GM12878 (cell line): Measurements from ENCODE around the gene STON2. TPM values are rescaled to one million over a fixed set of nuclear protein-coding genes. Genes with fewer than 3 reads are reported as not detected.

Experiments
- ATAC-seq: fragments of 200-7000 bp; cut with Tn5 transposase; 3 replicates; pipeline ENCODE4 v1.9.1; 2020; ENCODE audit warnings: mild to moderate bottlenecking, moderate library complexity
- BruUV-seq: library from RNA; stranded (reverse); fragments of 400-500 nt; replicated peaks from 2 replicates; lab custom pipeline; 2021; lab: Mats Ljungman, UMichigan
- CTCF ChIA-PET: fragments of 300-600 bp; sonication (Branson Sonifier 250); formaldehyde crosslinking; extraction: SDS; loops from one replicate; lab custom pipeline; 2021; ENCODE audit warnings: inconsistent platforms; lab: Yijun Ruan, JAX
- POLR2A ChIA-PET: fragments of 350-600 bp; formaldehyde crosslinking; extraction: SDS; loops from one replicate; lab custom pipeline; 2021; ENCODE audit warnings: inconsistent platforms; lab: Charles Lee
- RAD21 ChIA-PET: fragments of 300-600 bp; sonication (Branson Sonifier 250); formaldehyde crosslinking; loops from one replicate; lab custom pipeline; 2023; ENCODE audit warnings: antibody characterized with exemption; ENCODE audit not compliant: unreplicated experiment; lab: Charles Lee
- SMC1A ChIA-PET: fragments of 300-600 bp; sonication (Branson Sonifier 250); formaldehyde crosslinking; loops from one replicate; lab custom pipeline; 2023; ENCODE audit not compliant: unreplicated experiment, uncharacterized antibody; lab: Charles Lee
- DNase-seq: peaks from one replicate; pipeline ENCODE4 v3.0.0-alpha.2; 2011; ENCODE audit warnings: low read depth, low spot score
- FAIRE-seq: peaks from 3 replicates; lab custom pipeline; 2011; peaks lifted over from hg19 to GRCh38; lab: Jason Lieb, UNC
- H2AFZ ChIP-seq: 2 replicates; pipeline ENCODE4 v1.6.0; 2011; ENCODE audit warnings: low read depth, low read length, control low read depth; ENCODE audit not compliant: control insufficient read depth
- H3K27ac ChIP-seq: 2 replicates; pipeline ENCODE4 v1.5.1; 2011; ENCODE audit warnings: control low read depth; ENCODE audit not compliant: control insufficient read depth, insufficient read depth
- H3K27me3 ChIP-seq, 2 experiments: replicated peaks in 1 of 2; 2 replicates each; pipeline versions ENCODE4 v1.6.0 to v1.6.1; 2011; ENCODE audit warnings: low read length in 1 of 2; ENCODE audit not compliant: control insufficient read depth in 2 of 2, insufficient read depth in 2 of 2
- H3K36me3 ChIP-seq, 2 experiments: 2 replicates each; pipeline ENCODE4 v1.5.1; 2011; ENCODE audit warnings: low read length in 1 of 2; ENCODE audit not compliant: control insufficient read depth in 2 of 2, insufficient read depth in 2 of 2
- H3K4me1 ChIP-seq: 2 replicates; pipeline ENCODE4 v1.6.1; 2011; ENCODE audit warnings: mild to moderate bottlenecking, low read length, moderate library complexity, mixed read lengths; ENCODE audit not compliant: control insufficient read depth, insufficient read depth
- H3K4me2 ChIP-seq: 2 replicates; pipeline ENCODE4 v1.6.0; 2011; ENCODE audit warnings: control low read depth; ENCODE audit not compliant: control insufficient read depth, insufficient read depth
- H3K4me3 ChIP-seq: fragments of 200-600 bp; sonication (generic); 2 replicates; pipeline ENCODE4 v1.5.1; 2016
- H3K79me2 ChIP-seq: 2 replicates; pipeline ENCODE4 v1.6.0; 2011; ENCODE audit warnings: low read length; ENCODE audit not compliant: control insufficient read depth, insufficient read depth
- H3K9ac ChIP-seq: 2 replicates; pipeline ENCODE4 v1.8.0; 2011; ENCODE audit warnings: low read length, control low read depth, mixed read lengths; ENCODE audit not compliant: control insufficient read depth, insufficient read depth
- H3K9me3 ChIP-seq: replicated peaks from 3 replicates; pipeline ENCODE4 v1.5.1; 2011; ENCODE audit warnings: mild to moderate bottlenecking, low read length; ENCODE audit not compliant: control insufficient read depth, insufficient read depth
- H4K20me1 ChIP-seq: 2 replicates; pipeline ENCODE4 v1.6.0; 2011; ENCODE audit not compliant: control insufficient read depth, insufficient read depth
- BACH1 ChIP-seq: fragments of 450-650 bp; IDR thresholded peaks from 2 replicates; pipeline ENCODE4 v1.6.1; 2017; ENCODE audit warnings: mild to moderate bottlenecking, borderline replicate concordance
- EGR1 ChIP-seq, 2 experiments: IDR thresholded peaks; 1 replicate in 1 of 2; 2 replicates in 1 of 2; pipeline ENCODE4 v1.6.1; 2011 to 2012; ENCODE audit warnings: low read depth in 2 of 2, low read length in 2 of 2, borderline replicate concordance in 1 of 2, mild to moderate bottlenecking in 1 of 2, moderate library complexity in 1 of 2
- ETV6 ChIP-seq, 2 experiments: fragments of 450-650 bp in 1 of 2; IDR thresholded peaks in 1 of 2; conservative IDR thresholded peaks in 1 of 2; 2 replicates each; pipeline ENCODE4 v1.6.1; 2014; ENCODE audit warnings: antibody characterized with exemption in 1 of 2, borderline replicate concordance in 1 of 2, low read depth in 1 of 2, mild to moderate bottlenecking in 1 of 2, moderate library complexity in 1 of 2
- HSF1 ChIP-seq: fragments of 150-350 bp; IDR thresholded peaks from 2 replicates; pipeline ENCODE4 v1.6.1; 2014; ENCODE audit warnings: mild to moderate bottlenecking, low read depth, low read length
- IKZF2 ChIP-seq, 2 experiments: fragments of 450-650 bp; IDR thresholded peaks; 2 replicates each; pipeline ENCODE4 v1.6.1; 2017; ENCODE audit warnings: mild to moderate bottlenecking in 2 of 2, moderate library complexity in 2 of 2
- MEF2A ChIP-seq: IDR thresholded peaks from 2 replicates; pipeline ENCODE4 v1.6.1; 2011; ENCODE audit warnings: low read depth, mild to moderate bottlenecking, low read length, moderate library complexity; ENCODE audit not compliant: insufficient read depth
- NR2C2 ChIP-seq: IDR thresholded peaks from 2 replicates; pipeline ENCODE4 v1.6.1; 2011; ENCODE audit warnings: borderline replicate concordance, low read depth; ENCODE audit not compliant: control insufficient read depth, insufficient read length
- PRDM15 ChIP-seq: fragments of 450-650 bp; formaldehyde crosslinking; IDR thresholded peaks from 2 replicates; pipeline ENCODE4 v1.4.0; 2020; ENCODE audit warnings: mild to moderate bottlenecking, moderate library complexity
- WGBS: methylation state at CpG from one replicate; pipeline ENCODE4 v1.1.6; 2016; ENCODE audit warnings: low lambda C conversion rate; ENCODE audit not compliant: insufficient replicate concordance, insufficient coverage; ENCODE audit errors: missing lambda C conversion rate; 5-methylcytosine and 5-hydroxymethylcytosine counted together
- in situ Hi-C: fragments of 300-500 bp; cut with MboI; formaldehyde crosslinking; loops from 9 replicates; pipeline ENCODE4 v1.14.3; 2018; ENCODE audit warnings: mixed read lengths
- intact Hi-C: fragments of 100-400 bp; cut with micrococcal nuclease; formaldehyde crosslinking; loops from one replicate; pipeline ENCODE4 v1.14.2; 2022; ENCODE audit not compliant: unreplicated experiment
- polyA plus RNA-seq, 11 experiments: library from polyadenylated mRNA; depleted of rRNA in 4 of 11; unstranded in 6 of 11; stranded (reverse) in 5 of 11; fragments of >200 nt; fragmentation: Nextera tagmentation in 4 of 11; fragmentation: Illumina TruSeq in 1 of 11; extraction: Ambion mirVana in 4 of 11; extraction: Trizol in 1 of 11; gene quantifications; 1 replicate in 1 of 11; 2 replicates in 10 of 11; pipeline versions ENCODE4 v1.2.1 to v1.2.3, GENCODE V29; 2011 to 2016; ENCODE audit warnings: inconsistent platforms in 2 of 11, missing spikeins in 2 of 11, low read depth in 1 of 11
- total RNA-seq, 4 experiments: library from RNA; depleted of rRNA in 3 of 4; stranded (reverse); fragments of >200 nt in 3 of 4; fragmentation: Illumina TruSeq in 1 of 4; extraction: Trizol in 1 of 4; gene quantifications; 2 replicates each; pipeline versions ENCODE4 v1.2.1 to v1.2.3, GENCODE V29; 2013 to 2021

The STON2 gene
- total and polyA plus RNA-seq, 10 of the 15 experiments (the other 5 are each of a cell fraction or from before 2014, with no cell fraction given) = 0.03 to 0.13 (median 0.03) TPM; not detected in 7

GRCh38 chr14:81427348-81428058, 27.4 kb upstream of the STON2 start:
- TF ChIP-seq NR2C2 = no peak
- TF ChIP-seq HSF1 = no peak
- no peak for TF ChIP-seq IKZF2 (IDR thresholded peaks at IDR 0.05)
- TF ChIP-seq EGR1 (IDR thresholded peaks at IDR 0.05; ENCODE audit: borderline replicate concordance in 1 of 2, low read depth in 2 of 2, low read length in 2 of 2) = no peak
- no peak for TF ChIP-seq MEF2A
- no peak for TF ChIP-seq PRDM15
- no peak for TF ChIP-seq ETV6 (conservative IDR thresholded peaks at IDR 0.05 in 1 of 2, IDR thresholded peaks at IDR 0.05 in 1 of 2; ENCODE audit: borderline replicate concordance in 1 of 2, low read depth in 1 of 2)
- TF ChIP-seq BACH1 = no peak
- ChIA-PET POLR2A (no interaction called here), RAD21 (no interaction called here), CTCF (interaction anchor here (0.6 kb wide), 1 partner anchor 1978 kb away, joined by 3 read pairs; no protein-coding TSS in a partner anchor), SMC1A (interaction anchor here (1.5 kb wide), 1 partner anchor 26 kb away, joined by 4 read pairs; no protein-coding TSS in a partner anchor)
- in situ Hi-C loops (no loop called here), intact Hi-C loops (no loop called here)
- no peak overlapping the region for H3K27ac ChIP-seq
- BruUV-seq = no TSS peak
- no peaks in the 10 kb centered on the region for H3K4me1 ChIP-seq
- WGBS = 31% methylated on average over 8 of the region's 8 CpGs
- H3K4me2 ChIP-seq = no peak overlapping the region
- H2AFZ ChIP-seq = no peak overlapping the region
- no peak overlapping the region for H3K9ac ChIP-seq
- ATAC-seq = no peak
- no peaks in the 10 kb centered on the region for H4K20me1 ChIP-seq
- H3K36me3 ChIP-seq = no peaks in the 10 kb centered on the region
- H3K4me3 ChIP-seq = no peak overlapping the region
- no peaks in the 10 kb centered on the region for H3K79me2 ChIP-seq
- FAIRE-seq = no peak
- peaks cover 0 to 3% of the 10 kb centered on the region in 2 experiments; a peak in 2 of 4 replicates for H3K27me3 ChIP-seq
- H3K9me3 ChIP-seq = no peaks in the 10 kb centered on the region
- DNase-seq = no peak
